Calu3 (cell line): Measurements from ENCODE around the gene PDE4B. TPM values are rescaled to one million over a fixed set of nuclear protein-coding genes. Genes with fewer than 3 reads are reported as not detected.
"Not testable (repeated sequence)": the region's sequence is repeated elsewhere in the genome, so short reads cannot be mapped to it uniquely, and the experiment has no call there.

ENCODE experiments used
- BruUV-seq: library from RNA; stranded (reverse); fragments of 400-500 nt; replicated peaks from 2 replicates; lab custom pipeline; 2021; lab: Mats Ljungman, UMichigan
- CTCF ChIA-PET: fragments of 300-600 bp; sonication (Branson Sonifier 250); formaldehyde crosslinking; loops from one replicate; lab custom pipeline; 2022; ENCODE audit warnings: antibody characterized with exemption; lab: Charles Lee
- DNase-seq: peaks from one replicate; pipeline ENCODE4 v3.0.0; 2022
- H3K27ac Mint-ChIP-seq: one replicate; pipeline ENCODE4 v1.8.0; 2022; ENCODE audit warnings: mixed read lengths; ENCODE audit not compliant: unreplicated experiment
- H3K27me3 Mint-ChIP-seq: one replicate; pipeline ENCODE4 v1.8.0; 2022; ENCODE audit warnings: mixed read lengths; ENCODE audit not compliant: unreplicated experiment
- H3K36me3 Mint-ChIP-seq: one replicate; pipeline ENCODE4 v1.8.0; 2022; ENCODE audit warnings: mild to moderate bottlenecking, moderate library complexity, mixed read lengths; ENCODE audit not compliant: insufficient read depth, unreplicated experiment
- H3K4me1 Mint-ChIP-seq: one replicate; pipeline ENCODE4 v1.8.0; 2022; ENCODE audit warnings: mild to moderate bottlenecking, low read depth, mixed read lengths; ENCODE audit not compliant: unreplicated experiment
- H3K4me3 Mint-ChIP-seq: one replicate; pipeline ENCODE4 v1.8.0; 2022; ENCODE audit warnings: mild to moderate bottlenecking, low read depth, moderate library complexity, mixed read lengths; ENCODE audit not compliant: unreplicated experiment
- H3K9me3 Mint-ChIP-seq: one replicate; pipeline ENCODE4 v1.8.0; 2022; ENCODE audit warnings: low read depth, mixed read lengths; ENCODE audit not compliant: unreplicated experiment
- CTCF ChIP-seq: fragments of 200-600 bp; IDR thresholded peaks from one replicate; pipeline ENCODE4 v1.8.0; 2022; ENCODE audit warnings: antibody characterized with exemption; ENCODE audit not compliant: unreplicated experiment
- intact Hi-C: fragments of 100-400 bp; cut with micrococcal nuclease; formaldehyde crosslinking; loops from one replicate; pipeline ENCODE4 v1.10.0; 2022; ENCODE audit not compliant: unreplicated experiment
- total RNA-seq: library from RNA; stranded (reverse); gene quantifications from 2 replicates; pipeline ENCODE4 v1.2.3, GENCODE V29; 2022

The PDE4B gene
- total RNA-seq, 1 experiment from 2014 or later = 2.9 TPM

GRCh38 chr1:66003690-66004089 lies 211.0 kb downstream of the PDE4B start:
- no peaks in the 10 kb centered on the region for H3K4me1 Mint-ChIP-seq
- intact Hi-C loops = no loop called here
- no peak for DNase-seq
- no peaks in the 10 kb centered on the region for H3K36me3 Mint-ChIP-seq
- no peak overlapping the region for H3K4me3 Mint-ChIP-seq
- no peak for TF ChIP-seq CTCF
- H3K27me3 Mint-ChIP-seq = no peaks in the 10 kb centered on the region
- no peak overlapping the region for H3K27ac Mint-ChIP-seq
- no TSS peak for BruUV-seq
- no peaks in the 10 kb centered on the region for H3K9me3 Mint-ChIP-seq
- CTCF ChIA-PET = no interaction called here

- CTCF ChIA-PET, H3K4me3 Mint-ChIP-seq, H3K4me1 Mint-ChIP-seq, DNase-seq, H3K27me3 Mint-ChIP-seq, H3K36me3 Mint-ChIP-seq, H3K27ac Mint-ChIP-seq, H3K9me3 Mint-ChIP-seq, BruUV-seq, intact Hi-C loops: not testable (repeated sequence)
Measured at GRCh38 chr1:66006534-66006933, 213.8 kb downstream of the PDE4B start.

- Mint-ChIP-seq H3K9me3 (no peaks in the 10 kb centered on the region), H3K4me3 (no peak overlapping the region), H3K36me3 (no peaks in the 10 kb centered on the region), H3K27me3 (no peaks in the 10 kb centered on the region), H3K4me1 (no peaks in the 10 kb centered on the region), H3K27ac (no peak overlapping the region)
- CTCF ChIA-PET = no interaction called here
- DNase-seq = no peak
- intact Hi-C loops = no loop called here
- no peak for TF ChIP-seq CTCF
- no TSS peak for BruUV-seq
Measured at GRCh38 chr1:66012106-66012784, 219.6 kb downstream of the PDE4B start.

GRCh38 chr1:66013371-66013770 lies 220.7 kb downstream of the PDE4B start:
- BruUV-seq = no TSS peak

More at GRCh38 chr1:66013371-66013770, 220.7 kb downstream of the PDE4B start:
- TF ChIP-seq CTCF = no peak
- no peak for DNase-seq
- CTCF ChIA-PET = no interaction called here
- no peaks in the 10 kb centered on the region for H3K36me3 Mint-ChIP-seq
- H3K27me3 Mint-ChIP-seq = no peaks in the 10 kb centered on the region
- H3K4me3 Mint-ChIP-seq = no peak overlapping the region
- no peak overlapping the region for H3K27ac Mint-ChIP-seq
- intact Hi-C loops = no loop called here
- no peaks in the 10 kb centered on the region for H3K4me1 Mint-ChIP-seq
- no peaks in the 10 kb centered on the region for H3K9me3 Mint-ChIP-seq
